Endodermal cell (in vitro differentiated cells): Measurements from ENCODE around the gene IFNGR2. TPM values are rescaled to one million over a fixed set of nuclear protein-coding genes. Genes with fewer than 3 reads are reported as not detected.

Experiments used
- DNase-seq: peaks from one replicate; pipeline ENCODE4 v3.0.0-alpha.2; 2017
- H3K27ac ChIP-seq: 2 replicates; pipeline ENCODE4 v1.5.1; 2013; ENCODE audit warnings: mild to moderate bottlenecking, low read depth, low read length, moderate library complexity
- H3K27me3 ChIP-seq: 2 replicates; pipeline ENCODE4 v1.6.1; 2013; ENCODE audit warnings: mild to moderate bottlenecking, low read length, moderate library complexity; ENCODE audit not compliant: insufficient read depth, control insufficient read depth, poor library complexity, severe bottlenecking
- H3K36me3 ChIP-seq: 2 replicates; pipeline ENCODE4 v1.7.0; 2013; ENCODE audit warnings: mild to moderate bottlenecking, low read length, moderate library complexity; ENCODE audit not compliant: control insufficient read depth, insufficient read depth
- H3K4me1 ChIP-seq: one replicate; pipeline ENCODE4 v1.7.0; 2013; ENCODE audit warnings: low read length; ENCODE audit not compliant: control insufficient read depth, insufficient read depth
- H3K4me3 ChIP-seq: 2 replicates; pipeline ENCODE4 v1.5.1; 2013; ENCODE audit warnings: mild to moderate bottlenecking, low read length, moderate library complexity
- H3K9ac ChIP-seq: 2 replicates; pipeline ENCODE4 v1.6.1; 2013; ENCODE audit warnings: mild to moderate bottlenecking, low read length, moderate library complexity; ENCODE audit not compliant: poor library complexity, severe bottlenecking; ENCODE audit errors: extremely low read depth
- H3K9me3 ChIP-seq: 2 replicates; pipeline ENCODE4 v1.6.1; 2013; ENCODE audit warnings: mild to moderate bottlenecking, low read length, moderate library complexity; ENCODE audit not compliant: control insufficient read depth
- H3K27ac Mint-ChIP-seq: 2 replicates; pipeline ENCODE4 v1.8.0; 2020; ENCODE audit warnings: mixed read lengths
- H3K27me3 Mint-ChIP-seq: 2 replicates; pipeline ENCODE4 v1.8.0; 2021; ENCODE audit warnings: mild to moderate bottlenecking, mixed read lengths; ENCODE audit not compliant: insufficient read depth
- H3K36me3 Mint-ChIP-seq: 2 replicates; pipeline ENCODE4 v1.8.0; 2020; ENCODE audit warnings: low read depth, mixed read lengths
- H3K4me1 Mint-ChIP-seq: 2 replicates; pipeline ENCODE4 v1.8.0; 2020; ENCODE audit warnings: mixed read lengths
- H3K4me3 Mint-ChIP-seq: 2 replicates; pipeline ENCODE4 v1.8.0; 2020; ENCODE audit warnings: mild to moderate bottlenecking, moderate library complexity, mixed read lengths
- H3K9me3 Mint-ChIP-seq: 2 replicates; pipeline ENCODE4 v1.8.0; 2020; ENCODE audit warnings: mild to moderate bottlenecking, mixed read lengths
- CTCF ChIP-seq: fragments of 200-600 bp; sonication (generic); conservative IDR thresholded peaks from 2 replicates; pipeline ENCODE4 v1.5.0; 2021; ENCODE audit warnings: antibody characterized with exemption, mild to moderate bottlenecking
- WGBS, 2 experiments: methylation state at CpG; one replicate each; pipeline versions ENCODE4 v1.1.5 to v1.1.7; 2013; ENCODE audit warnings: missing lambda C conversion rate in 2 of 2, mixed read lengths in 1 of 2; ENCODE audit not compliant: insufficient coverage in 1 of 2, insufficient read length in 1 of 2; 5-methylcytosine and 5-hydroxymethylcytosine counted together
- total RNA-seq, 2 donors: library from RNA; stranded (reverse); fragmentation: NEBNext Ultra II Directional in 1 of 2; extraction: Animal tissue kit (Norgen Biotek cat#: 25700) in 1 of 2; gene quantifications; 2 replicates in 1 of 2; 3 replicates in 1 of 2; pipeline ENCODE4 v1.2.1, GENCODE V29; 2021

Gene IFNGR2
- total RNA-seq, 2 donors from 2014 or later = 41.9 to 55.1 TPM

DNA sequence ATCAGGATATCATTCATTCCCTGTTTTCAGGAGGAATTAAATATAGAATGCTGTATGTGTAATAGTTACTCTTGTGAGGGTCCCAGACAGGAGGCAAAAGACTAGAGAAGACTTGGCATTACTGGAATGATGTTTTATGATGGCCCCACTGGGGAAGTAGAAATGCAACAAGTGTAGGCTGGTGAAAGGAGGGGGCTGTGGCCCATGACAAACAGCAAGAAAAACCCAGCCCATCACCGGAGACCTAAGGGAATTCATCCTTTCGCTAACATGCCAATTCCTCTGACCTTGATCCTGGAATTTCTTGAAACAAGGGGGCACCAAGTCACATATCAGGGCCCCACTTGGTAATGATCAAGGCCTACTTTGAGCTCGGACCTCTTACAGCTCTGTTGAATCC lies 5.5 kb upstream of the IFNGR2 start:
- no peak for DNase-seq
- no peak overlapping the region for H3K27ac Mint-ChIP-seq

DNA sequence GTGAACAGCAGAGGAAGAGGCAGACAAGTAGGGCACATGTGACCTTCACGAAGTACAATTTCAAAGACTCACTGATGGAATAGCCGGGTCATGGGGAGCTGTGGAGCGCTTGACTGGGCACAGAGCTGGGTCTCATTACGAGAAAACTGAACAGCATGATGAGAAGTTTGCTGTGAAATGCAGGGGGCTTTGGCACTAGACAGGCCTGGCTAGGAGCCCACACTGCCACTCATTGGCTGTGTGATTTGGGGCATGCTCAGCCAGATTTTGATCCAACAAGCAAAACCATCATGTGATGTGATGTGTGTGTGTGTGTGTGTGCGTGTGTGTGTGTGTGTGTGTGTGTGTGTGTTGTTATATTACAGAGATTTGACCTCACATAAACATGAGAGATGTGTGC lies 4.9 kb upstream of the IFNGR2 start:
- H3K4me3 Mint-ChIP-seq = no peak overlapping the region

More for the DNA sequence above, 5.5 kb upstream of the IFNGR2 start:
- Mint-ChIP-seq H3K27me3 (peaks cover 2% of the 10 kb centered on the region), H3K36me3 (no peaks in the 10 kb centered on the region), H3K9me3 (no peaks in the 10 kb centered on the region), H3K4me3 (no peak overlapping the region), H3K4me1 (no peaks in the 10 kb centered on the region)
- H3K36me3 ChIP-seq = no peaks in the 10 kb centered on the region
- no peak overlapping the region for H3K9ac ChIP-seq
- H3K27me3 ChIP-seq = no peaks in the 10 kb centered on the region
- no peak overlapping the region for H3K27ac ChIP-seq
- H3K4me3 ChIP-seq = no peak overlapping the region
- no peaks in the 10 kb centered on the region for H3K4me1 ChIP-seq
- 97 to 100% methylated on average over 1 to 3 of the region's 3 CpGs for WGBS, 2 experiments
- no peaks in the 10 kb centered on the region for H3K9me3 ChIP-seq
- no peak for TF ChIP-seq CTCF

DNA sequence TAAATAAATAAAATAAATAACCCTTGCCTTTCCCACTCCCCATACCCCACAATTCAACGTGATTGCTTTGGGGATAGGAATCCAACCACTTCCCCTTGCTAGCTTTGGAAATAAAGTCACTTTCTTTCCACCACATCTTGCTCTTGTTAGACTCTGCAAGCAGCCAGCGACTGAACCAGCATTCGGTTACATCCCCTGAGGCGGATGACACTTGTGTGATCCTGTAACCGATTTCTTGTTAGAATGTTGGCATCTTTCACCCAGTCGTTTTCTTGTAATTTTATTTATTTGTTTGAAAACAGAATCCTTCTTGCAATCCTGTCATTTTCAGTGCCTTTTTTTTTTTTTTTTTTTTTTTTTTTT lies 1.6 kb upstream of the IFNGR2 start:
- Mint-ChIP-seq H3K4me3 (no peak overlapping the region), H3K36me3 (peaks cover 5% of the 10 kb centered on the region), H3K4me1 (peaks cover 15% of the 10 kb centered on the region), H3K27me3 (peaks cover 2% of the 10 kb centered on the region), H3K9me3 (no peaks in the 10 kb centered on the region), H3K27ac (no peak overlapping the region)
- H3K4me1 ChIP-seq = no peaks in the 10 kb centered on the region
- H3K36me3 ChIP-seq = peaks cover 4% of the 10 kb centered on the region
- DNase-seq = no peak
- no peak overlapping the region for H3K4me3 ChIP-seq
- no peaks in the 10 kb centered on the region for H3K27me3 ChIP-seq
- no peak overlapping the region for H3K27ac ChIP-seq
- H3K9me3 ChIP-seq = no peaks in the 10 kb centered on the region
- TF ChIP-seq CTCF = no peak
- WGBS, 2 experiments = 90 to 95% methylated on average over 4 to 6 of the region's 6 CpGs
- H3K9ac ChIP-seq = no peak overlapping the region

More for the DNA sequence above, 4.9 kb upstream of the IFNGR2 start:
- 85 to 100% methylated on average over 1 to 5 of the region's 5 CpGs for WGBS, 2 experiments
- no peaks in the 10 kb centered on the region for H3K4me1 ChIP-seq
- no peak overlapping the region for H3K27ac ChIP-seq
- no peak for TF ChIP-seq CTCF
- no peak for DNase-seq
- no peaks in the 10 kb centered on the region for H3K9me3 ChIP-seq
- no peak overlapping the region for H3K9ac ChIP-seq
- Mint-ChIP-seq H3K36me3 (no peaks in the 10 kb centered on the region), H3K27ac (no peak overlapping the region), H3K9me3 (no peaks in the 10 kb centered on the region), H3K4me1 (no peaks in the 10 kb centered on the region), H3K27me3 (peaks cover 2% of the 10 kb centered on the region)
- H3K4me3 ChIP-seq = no peak overlapping the region
- H3K36me3 ChIP-seq = no peaks in the 10 kb centered on the region
- no peaks in the 10 kb centered on the region for H3K27me3 ChIP-seq
